HG02642 (cell line): Measurements from ENCODE around the gene FBN3.
"Not testable (repeated sequence)": the region's sequence is repeated elsewhere in the genome, so short reads cannot be mapped to it uniquely, and the experiment has no call there.

Source experiments
- ATAC-seq: cut with Tn5 transposase; IDR thresholded peaks from one replicate; pipeline ENCODE4 v1.9.1; 2021; ENCODE audit warnings: mild to moderate bottlenecking; ENCODE audit not compliant: unreplicated experiment, poor library complexity

The FBN3 gene

DNA sequence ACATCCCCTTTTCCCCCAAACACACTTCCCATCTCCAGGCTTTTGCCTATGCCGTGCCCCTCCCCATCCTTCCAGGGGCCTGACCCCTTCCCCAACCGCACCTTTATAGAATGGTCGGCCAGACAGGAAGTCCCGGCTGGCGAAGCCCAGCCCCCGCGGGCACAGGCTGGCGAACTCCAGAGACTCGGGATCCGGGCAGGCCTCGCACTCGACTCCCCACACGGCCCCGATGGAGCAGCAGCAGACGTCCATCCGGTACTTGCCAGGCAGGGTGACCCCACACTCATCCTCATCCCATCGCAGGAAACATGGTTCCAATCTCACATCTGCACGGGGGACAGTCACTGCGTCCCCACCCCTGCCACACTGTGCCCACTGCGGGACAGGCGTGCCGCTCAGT is 25.7 kb downstream of the FBN3 start:
- ATAC-seq: no peak

DNA sequence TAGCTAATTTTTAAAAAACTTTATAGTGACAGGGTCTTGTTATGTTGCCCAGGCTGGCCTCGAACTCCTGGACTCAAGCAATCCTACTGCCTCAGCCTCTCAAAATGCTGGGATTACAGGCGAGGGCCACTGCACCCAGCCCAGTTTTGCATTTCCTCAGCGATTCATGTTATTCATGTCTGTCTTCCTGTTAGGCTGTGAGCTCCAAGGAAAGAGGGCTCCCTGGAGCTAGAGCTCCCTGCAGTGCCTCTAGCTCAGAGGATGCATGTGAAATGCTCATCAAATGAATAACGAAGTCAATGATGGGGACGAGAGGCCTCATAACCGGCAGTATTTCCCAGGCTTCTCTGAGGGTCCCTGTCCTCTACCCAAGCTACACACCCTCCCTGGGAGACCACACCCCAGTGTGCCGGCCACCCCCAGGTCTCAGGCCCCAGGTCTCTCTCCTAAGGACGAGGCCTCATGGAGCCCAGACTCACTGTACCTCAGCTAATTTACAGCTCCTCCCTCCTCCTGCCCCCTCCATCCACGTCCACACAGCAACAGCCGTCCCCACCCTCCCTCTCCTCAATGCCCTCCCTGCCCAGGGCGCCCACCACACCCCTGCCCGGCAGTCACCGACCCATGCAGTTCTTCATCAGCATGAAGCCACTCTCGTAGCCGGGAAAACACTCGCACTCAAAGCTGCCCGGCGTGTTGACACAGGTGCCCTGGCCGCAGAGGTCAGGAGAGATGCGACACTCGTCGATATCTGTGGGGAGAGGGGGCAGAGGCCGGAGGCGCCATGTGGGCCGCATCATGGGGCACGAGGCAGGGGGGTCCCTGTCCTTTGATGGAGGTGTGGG is 28.5 kb downstream of the FBN3 start:
- no peak for ATAC-seq

DNA sequence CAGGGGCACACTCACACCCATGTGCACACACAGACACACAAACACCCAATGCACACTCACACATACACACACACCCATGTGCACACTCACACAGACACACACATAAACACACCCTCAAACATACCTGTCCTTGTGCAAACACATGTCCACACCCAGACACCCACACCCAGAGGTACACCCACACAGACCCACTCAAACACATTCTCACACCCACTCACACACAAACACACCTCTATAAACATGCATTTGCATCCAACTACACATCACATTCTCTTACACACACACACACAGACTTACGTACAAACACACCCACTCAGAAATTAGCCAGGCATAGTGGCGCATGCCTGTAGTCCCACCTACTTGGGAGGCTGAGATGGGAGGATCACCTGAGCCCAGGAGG is 31.4 kb downstream of the FBN3 start:
- no peak for ATAC-seq

GRCh38 chr19:8116437-8117293 is 32.7 kb downstream of the FBN3 start:
- ATAC-seq: no peak

DNA sequence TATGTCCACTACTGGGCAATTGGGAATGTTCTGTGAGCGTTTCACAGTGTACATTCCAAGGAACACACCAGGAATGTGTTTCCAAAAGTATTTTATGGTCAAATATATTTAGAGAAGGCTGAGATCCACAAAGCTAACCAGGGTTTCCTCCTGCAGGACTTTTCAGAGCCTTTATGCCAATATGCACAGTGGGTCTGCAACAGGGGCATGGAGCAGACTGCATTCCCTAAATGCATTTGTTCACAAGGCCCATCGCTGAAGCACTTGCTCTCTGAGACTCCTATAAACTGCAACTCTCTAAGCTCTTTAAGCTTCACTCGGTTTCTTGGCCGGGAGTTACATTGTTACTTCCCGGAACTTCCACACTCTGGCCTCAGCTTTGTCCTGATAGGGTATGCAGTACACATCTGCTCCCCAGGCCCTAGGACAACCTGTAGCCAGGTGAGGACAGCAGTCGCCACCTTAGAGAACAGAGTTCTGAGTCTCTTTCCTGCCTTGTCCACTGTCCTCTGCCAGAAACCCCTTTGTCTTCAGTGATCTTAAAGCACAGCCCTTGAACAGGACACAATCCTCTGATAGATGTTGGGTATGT is 33.5 kb downstream of the FBN3 start:
- ATAC-seq: no peak

GRCh38 chr19:8113017-8113416 is 36.4 kb downstream of the FBN3 start:
- no peak for ATAC-seq

- no peak for ATAC-seq
These were observed 38.0 kb downstream of the FBN3 start for GRCh38 chr19:8111376-8111775.

- no peak for ATAC-seq
These were observed 38.5 kb downstream of the FBN3 start for GRCh38 chr19:8110931-8111330.

DNA sequence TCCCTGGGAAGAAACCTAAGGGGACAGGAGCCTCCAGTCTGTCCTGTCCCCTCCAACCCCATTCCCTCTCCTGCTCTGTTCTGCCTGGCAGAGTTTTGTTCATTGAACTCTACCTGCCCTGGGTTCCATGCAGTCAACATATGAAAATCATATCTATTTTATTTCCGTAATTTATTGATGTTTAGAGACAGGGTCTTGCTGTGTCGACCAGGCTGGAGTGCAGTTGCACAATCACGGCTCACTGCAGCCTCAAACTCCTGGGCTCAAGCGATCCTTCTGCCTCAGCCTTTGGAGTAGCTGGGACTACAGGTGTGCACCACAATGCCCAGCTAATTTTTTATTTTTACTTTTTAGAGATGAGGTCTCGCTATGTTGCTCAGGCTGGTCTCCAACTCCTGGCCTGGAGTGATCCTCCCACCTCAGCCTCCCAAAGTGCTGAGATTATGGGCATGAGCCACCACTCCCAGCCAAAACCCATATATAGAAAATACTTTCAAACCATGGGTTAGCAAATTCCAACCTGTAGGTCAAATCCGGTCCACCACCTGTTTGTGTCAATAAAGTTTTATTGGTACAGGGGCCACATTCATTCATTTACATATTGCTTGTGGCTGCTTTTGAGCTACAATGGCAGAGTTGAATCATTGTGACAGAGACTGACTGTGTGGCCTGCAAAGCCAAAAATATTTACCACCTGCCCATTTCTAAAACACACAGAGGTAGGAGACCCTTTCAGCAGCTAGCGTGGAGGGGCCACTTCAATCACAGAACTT is 39.3 kb downstream of the FBN3 start:
- no peak for ATAC-seq

DNA sequence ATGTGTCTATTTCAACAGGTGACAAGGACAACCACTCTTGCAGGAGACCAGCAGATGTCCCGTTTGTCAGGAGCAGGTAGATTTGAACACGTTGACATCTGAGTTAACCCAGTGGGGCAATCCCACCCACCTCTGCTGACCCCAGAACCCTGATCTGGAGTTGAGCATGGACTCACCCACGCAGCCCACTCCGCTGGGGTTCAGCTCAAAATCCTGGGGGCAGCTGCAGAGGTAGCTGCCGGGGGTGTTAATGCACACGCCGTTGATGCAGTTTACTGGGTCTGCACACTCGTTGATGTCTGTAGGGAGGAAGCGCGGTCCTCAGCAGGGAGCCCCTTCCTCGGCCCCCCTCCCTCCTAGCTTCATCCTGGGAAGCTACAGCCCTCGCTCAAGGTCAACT is 39.9 kb downstream of the FBN3 start:
- ATAC-seq: no peak

GRCh38 chr19:8108560-8109445 is 40.6 kb downstream of the FBN3 start:
- no peak for ATAC-seq

GRCh38 chr19:8107301-8107903 is 42.0 kb downstream of the FBN3 start:
- ATAC-seq: no peak

- ATAC-seq: no peak
These were observed 43.9 kb downstream of the FBN3 start for GRCh38 chr19:8105471-8105870.

DNA sequence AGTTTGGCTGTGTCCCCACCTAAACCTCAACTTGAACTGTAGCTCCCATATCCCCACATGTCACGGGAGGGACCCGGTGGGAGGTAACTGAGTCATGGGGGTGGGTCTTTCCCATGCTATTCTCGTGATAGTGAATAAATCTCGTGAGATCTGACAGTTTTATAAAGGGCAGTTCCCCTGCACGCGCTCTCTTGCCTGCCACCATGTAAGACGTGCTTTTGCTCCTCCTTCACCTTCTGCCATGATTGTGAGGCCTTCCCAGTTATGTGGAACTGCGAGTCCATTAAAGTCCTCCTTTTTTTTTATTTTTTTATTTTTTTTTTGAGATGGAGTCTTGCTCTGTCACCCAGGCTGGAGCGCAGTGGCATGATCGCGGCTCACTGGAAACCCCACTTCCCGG is 47.5 kb downstream of the FBN3 start:
- ATAC-seq: not testable (repeated sequence)

- no peak for ATAC-seq
These were observed 48.1 kb downstream of the FBN3 start for GRCh38 chr19:8101311-8101710.

GRCh38 chr19:8097681-8098567 is 51.5 kb downstream of the FBN3 start:
- ATAC-seq: no peak

DNA sequence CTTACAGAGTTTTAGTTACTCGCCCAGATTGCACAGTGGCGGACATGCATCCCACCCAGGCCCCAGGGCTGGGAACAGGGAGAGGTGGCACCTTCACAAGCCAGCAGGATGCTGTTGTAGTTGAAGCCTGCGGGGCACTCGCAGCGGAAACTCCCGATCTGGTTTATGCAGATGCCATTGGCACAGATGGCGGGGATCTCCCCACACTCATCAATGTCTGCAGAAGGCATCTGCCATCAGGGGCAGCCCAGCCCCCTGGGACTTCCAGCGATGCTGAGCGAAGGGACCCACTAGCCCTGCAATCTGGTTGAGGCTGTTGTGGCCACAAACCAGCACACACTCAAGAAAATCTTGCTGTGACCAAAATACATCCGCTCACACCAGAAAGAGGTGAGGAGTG is 52.2 kb downstream of the FBN3 start:
- no peak for ATAC-seq

DNA sequence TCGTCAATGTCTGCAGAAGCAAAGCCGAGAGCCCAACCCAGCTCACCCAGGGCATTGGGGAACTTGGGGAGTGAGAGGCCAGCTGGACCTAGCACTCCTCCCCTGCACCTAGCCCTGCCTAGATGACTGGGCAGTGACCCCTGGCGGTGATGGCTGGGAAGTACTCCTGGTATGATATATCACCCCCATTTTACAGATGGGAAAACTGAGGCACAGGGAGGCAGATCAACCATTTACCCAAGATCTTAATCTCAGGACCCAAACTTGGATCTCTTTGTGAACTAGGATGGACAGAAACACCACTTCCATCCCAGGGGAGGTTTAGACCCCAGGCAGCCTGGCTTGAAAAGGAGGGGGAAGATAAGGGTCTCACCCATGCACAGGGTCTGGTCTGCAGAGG is 53.3 kb downstream of the FBN3 start:
- no peak for ATAC-seq
